Measurements from ENCODE around the gene STAT3.

Gene STAT3

DNA sequence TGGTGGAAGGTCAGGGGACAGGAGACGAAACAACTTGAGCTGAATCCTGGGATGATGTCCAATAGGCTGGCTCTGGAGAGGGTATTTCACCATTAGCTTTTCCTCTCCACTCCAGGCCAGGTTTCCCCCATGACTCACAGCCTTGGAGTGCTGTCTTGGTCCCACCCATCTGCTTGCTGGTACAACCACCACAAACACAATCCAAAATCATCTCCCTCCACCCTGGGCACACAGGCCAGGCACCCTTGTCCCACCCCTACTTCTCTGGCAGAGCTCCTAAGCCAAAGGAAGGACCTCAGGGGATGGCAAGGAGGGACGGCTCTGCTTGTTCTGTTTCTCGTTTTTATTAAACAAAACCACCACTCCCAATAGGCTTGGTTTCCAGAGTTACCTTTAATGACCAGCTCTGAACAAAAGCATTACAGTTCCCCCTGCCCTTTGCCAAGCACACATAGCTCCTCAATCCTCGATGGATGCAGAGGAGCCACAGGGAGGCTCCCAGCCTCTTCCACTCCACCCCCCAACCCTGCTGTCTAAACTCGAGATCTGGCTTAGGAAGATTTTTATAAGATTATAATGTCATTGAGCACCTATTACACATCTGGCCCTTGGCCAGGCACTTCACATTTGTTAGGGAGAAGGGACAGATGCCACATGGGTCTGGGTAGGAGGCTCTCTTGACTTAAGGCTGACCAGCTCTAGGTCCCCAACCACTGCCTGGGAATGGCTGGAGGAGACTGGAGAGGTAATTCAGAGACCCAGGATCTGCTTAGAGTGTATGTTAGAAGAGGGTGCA lies 21.5 kb upstream of the STAT3 start:
- no peak for DNase-seq (ENCODE audit: low read depth)

DNA sequence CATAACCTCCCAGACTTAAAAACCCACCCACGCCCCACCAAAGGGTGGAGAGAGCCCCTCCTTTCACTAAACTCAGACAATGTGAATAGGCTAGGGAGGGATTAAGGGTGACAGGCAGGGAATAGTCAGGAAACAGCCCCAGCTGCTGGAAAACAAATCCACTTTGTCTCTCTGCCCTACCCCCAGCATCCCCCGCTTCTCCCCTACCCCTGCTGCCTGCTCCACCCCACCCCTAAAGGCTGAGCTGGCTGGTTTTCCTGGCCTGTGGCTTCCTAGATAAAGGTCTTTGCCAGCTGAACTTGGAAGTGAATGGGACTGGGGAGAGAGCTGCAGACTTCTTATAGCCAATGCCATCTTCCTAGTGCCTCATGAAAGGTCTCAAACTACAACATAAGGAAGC lies 19.8 kb upstream of the STAT3 start:
- no peak for DNase-seq (ENCODE audit: low read depth)
- no peak overlapping the region for H3K4me3 ChIP-seq (ENCODE audit: low read depth, low read length)
- TF ChIP-seq, protein P1, sequence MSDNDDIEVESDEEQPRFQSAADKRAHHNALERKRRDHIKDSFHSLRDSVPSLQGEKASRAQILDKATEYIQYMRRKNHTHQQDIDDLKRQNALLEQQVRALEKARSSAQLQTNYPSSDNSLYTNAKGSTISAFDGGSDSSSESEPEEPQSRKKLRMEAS (IDR thresholded peaks at IDR 0.05; ENCODE audit: low read depth, low read length) = no peak
- no peak for TF ChIP-seq MYC (IDR thresholded peaks at IDR 0.05; ENCODE audit: low read depth, low read length)
- TF ChIP-seq, protein P2, sequence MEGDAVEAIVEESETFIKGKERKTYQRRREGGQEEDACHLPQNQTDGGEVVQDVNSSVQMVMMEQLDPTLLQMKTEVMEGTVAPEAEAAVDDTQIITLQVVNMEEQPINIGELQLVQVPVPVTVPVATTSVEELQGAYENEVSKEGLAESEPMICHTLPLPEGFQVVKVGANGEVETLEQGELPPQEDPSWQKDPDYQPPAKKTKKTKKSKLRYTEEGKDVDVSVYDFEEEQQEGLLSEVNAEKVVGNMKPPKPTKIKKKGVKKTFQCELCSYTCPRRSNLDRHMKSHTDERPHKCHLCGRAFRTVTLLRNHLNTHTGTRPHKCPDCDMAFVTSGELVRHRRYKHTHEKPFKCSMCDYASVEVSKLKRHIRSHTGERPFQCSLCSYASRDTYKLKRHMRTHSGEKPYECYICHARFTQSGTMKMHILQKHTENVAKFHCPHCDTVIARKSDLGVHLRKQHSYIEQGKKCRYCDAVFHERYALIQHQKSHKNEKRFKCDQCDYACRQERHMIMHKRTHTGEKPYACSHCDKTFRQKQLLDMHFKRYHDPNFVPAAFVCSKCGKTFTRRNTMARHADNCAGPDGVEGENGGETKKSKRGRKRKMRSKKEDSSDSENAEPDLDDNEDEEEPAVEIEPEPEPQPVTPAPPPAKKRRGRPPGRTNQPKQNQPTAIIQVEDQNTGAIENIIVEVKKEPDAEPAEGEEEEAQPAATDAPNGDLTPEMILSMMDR (IDR thresholded peaks at IDR 0.05; ENCODE audit: low read depth, low read length) = no peak
- no peak for TF ChIP-seq POLR2A (IDR thresholded peaks at IDR 0.05; ENCODE audit: extremely low read depth, insufficient read length)

More for the DNA sequence above, 21.5 kb upstream of the STAT3 start:
- TF ChIP-seq, protein P2 (IDR thresholded peaks at IDR 0.05; ENCODE audit: low read depth, low read length) = no peak
- TF ChIP-seq POLR2A (IDR thresholded peaks at IDR 0.05; ENCODE audit: extremely low read depth, insufficient read length) (no peak), MYC (IDR thresholded peaks at IDR 0.05; ENCODE audit: low read depth, low read length) (no peak)
- TF ChIP-seq, protein P1 (IDR thresholded peaks at IDR 0.05; ENCODE audit: low read depth, low read length) = no peak
- H3K4me3 ChIP-seq (ENCODE audit: low read depth, low read length) = no peak overlapping the region

DNA sequence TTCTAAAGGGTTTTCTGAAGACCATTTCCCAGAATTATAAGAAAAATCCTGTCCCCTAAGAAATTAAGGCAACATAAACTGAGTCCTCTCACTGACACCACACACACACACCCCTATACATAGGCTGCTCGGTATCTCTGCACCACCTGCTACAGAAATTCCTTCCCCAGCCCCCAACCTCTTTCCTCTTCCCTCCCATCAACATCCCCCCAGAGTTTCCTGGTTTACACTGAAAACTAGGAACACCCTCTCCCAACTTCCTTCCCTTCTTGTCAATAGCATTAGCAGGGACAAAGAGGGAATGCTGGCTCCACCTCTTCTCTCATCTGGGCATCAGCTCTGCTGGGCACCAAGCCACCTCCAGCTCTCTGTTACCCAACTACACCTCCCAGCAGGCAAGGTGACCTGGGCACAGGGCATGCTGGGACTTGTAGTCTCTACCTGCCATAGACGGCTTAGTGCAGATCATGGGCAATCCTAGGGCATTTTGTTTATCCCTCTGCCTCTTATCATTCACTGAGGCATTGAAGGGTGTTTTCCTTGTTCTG lies 19.1 kb upstream of the STAT3 start:
- TF ChIP-seq, protein P2 (IDR thresholded peaks at IDR 0.05; ENCODE audit: low read depth, low read length) = no peak
- TF ChIP-seq MYC (IDR thresholded peaks at IDR 0.05; ENCODE audit: low read depth, low read length) = peak; percentile 29; the same call in 1 of the 2 replicates
- peak; percentile 56 for DNase-seq (ENCODE audit: low read depth)

GRCh38 chr17:42406615-42407288 lies 18.5 kb upstream of the STAT3 start:
- no peak for TF ChIP-seq POLR2A (IDR thresholded peaks at IDR 0.05; ENCODE audit: extremely low read depth, insufficient read length)
- TF ChIP-seq, protein P1 (IDR thresholded peaks at IDR 0.05; ENCODE audit: low read depth, low read length) = no peak
- peak; percentile 50 for DNase-seq (ENCODE audit: low read depth)
- no peak overlapping the region for H3K4me3 ChIP-seq (ENCODE audit: low read depth, low read length)

More for the DNA sequence above, 19.1 kb upstream of the STAT3 start:
- H3K4me3 ChIP-seq (ENCODE audit: low read depth, low read length) = no peak overlapping the region

DNA sequence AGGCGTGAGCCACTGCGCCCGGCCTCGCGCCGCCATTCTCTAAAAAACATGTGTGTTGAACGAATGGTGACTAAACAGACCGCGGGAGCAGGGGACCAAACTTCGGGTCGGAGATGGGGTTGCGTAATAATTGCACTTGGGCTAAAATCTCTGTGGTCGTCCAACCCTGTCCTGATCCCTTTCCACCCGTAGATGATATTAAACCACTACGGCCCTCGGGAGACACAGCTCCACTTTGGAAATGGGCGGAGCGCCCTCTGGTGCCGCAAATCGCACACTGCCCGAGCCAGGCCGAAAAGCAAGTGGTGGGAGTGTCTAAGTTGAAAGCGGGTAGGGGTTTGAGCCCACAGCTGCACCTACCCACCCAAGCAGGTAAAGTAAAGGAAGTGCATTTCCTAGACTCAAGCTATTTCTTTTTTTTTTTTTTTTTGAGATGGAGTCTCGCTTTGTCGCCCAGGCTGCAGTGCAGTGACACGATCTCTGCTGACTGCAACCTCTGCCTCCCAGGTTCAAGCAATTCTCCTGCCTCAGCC lies 17.8 kb upstream of the STAT3 start:
- TF ChIP-seq POLR2A (IDR thresholded peaks at IDR 0.05; ENCODE audit: extremely low read depth, insufficient read length) (no peak), MYC (IDR thresholded peaks at IDR 0.05; ENCODE audit: low read depth, low read length) (0 out of 2 replicates have a peak, but pooled peaks have one; percentile 18)
- TF ChIP-seq, protein P2 (IDR thresholded peaks at IDR 0.05; ENCODE audit: low read depth, low read length) = peak; percentile 87
- TF ChIP-seq, protein P1 (IDR thresholded peaks at IDR 0.05; ENCODE audit: low read depth, low read length) = no peak
- no peak overlapping the region for H3K4me3 ChIP-seq (ENCODE audit: low read depth, low read length)
- peak; percentile 88 for DNase-seq (ENCODE audit: low read depth)

- no peak overlapping the region for H3K4me3 ChIP-seq (ENCODE audit: low read depth, low read length)
- DNase-seq (ENCODE audit: low read depth) = no peak
- TF ChIP-seq, protein P1 (IDR thresholded peaks at IDR 0.05; ENCODE audit: low read depth, low read length) = no peak
- TF ChIP-seq POLR2A (IDR thresholded peaks at IDR 0.05; ENCODE audit: extremely low read depth, insufficient read length) (no peak), MYC (IDR thresholded peaks at IDR 0.05; ENCODE audit: low read depth, low read length) (no peak)
- TF ChIP-seq, protein P2 (IDR thresholded peaks at IDR 0.05; ENCODE audit: low read depth, low read length) = no peak
Measured at GRCh38 chr17:42405076-42405475, 16.8 kb upstream of the STAT3 start.
